H9 (cell line): ENCODE results near the gene MID1. TPM values are rescaled to one million over a fixed set of nuclear protein-coding genes. Genes with fewer than 3 reads are reported as not detected.

ENCODE experiments used
- DNase-seq: peaks from one replicate; pipeline ENCODE4 v3.0.0-alpha.2; 2017
- H2AFZ ChIP-seq: one replicate; pipeline ENCODE4 v1.6.1; 2013; ENCODE audit warnings: mild to moderate bottlenecking, low read length, control low read depth, moderate library complexity
- H2AK5ac ChIP-seq: 2 replicates; pipeline ENCODE4 v1.6.1; 2013; ENCODE audit warnings: low read length, control low read depth, mixed read lengths; ENCODE audit not compliant: insufficient read length
- H2BK120ac ChIP-seq: one replicate; pipeline ENCODE4 v1.6.1; 2013; ENCODE audit warnings: low read depth, mild to moderate bottlenecking, low read length, control low read depth, inconsistent platforms; ENCODE audit not compliant: poor library complexity, severe bottlenecking
- H2BK12ac ChIP-seq: 2 replicates; pipeline ENCODE4 v1.6.1; 2013; ENCODE audit warnings: low read length, control low read depth, mixed read lengths, low read depth; ENCODE audit not compliant: insufficient read length
- H2BK15ac ChIP-seq: 2 replicates; pipeline ENCODE4 v1.6.1; 2013; ENCODE audit warnings: low read depth, low read length, control low read depth
- H2BK20ac ChIP-seq: one replicate; pipeline ENCODE4 v1.6.1; 2013; ENCODE audit warnings: low read depth, mild to moderate bottlenecking, low read length, control low read depth, inconsistent platforms; ENCODE audit not compliant: poor library complexity, severe bottlenecking
- H2BK5ac ChIP-seq: 2 replicates; pipeline ENCODE4 v1.6.1; 2013; ENCODE audit warnings: low read length, control low read depth, mixed read lengths; ENCODE audit not compliant: insufficient read length
- H3K14ac ChIP-seq: 2 replicates; pipeline ENCODE4 v1.6.1; 2013; ENCODE audit warnings: low read length, control low read depth; ENCODE audit not compliant: insufficient read depth
- H3K18ac ChIP-seq: 2 replicates; pipeline ENCODE4 v1.6.1; 2013; ENCODE audit warnings: low read depth, mild to moderate bottlenecking, mixed read lengths, low read length, control low read depth; ENCODE audit not compliant: insufficient read length
- H3K23ac ChIP-seq: 2 replicates; pipeline ENCODE4 v1.6.1; 2013; ENCODE audit warnings: low read length, control low read depth, mixed read lengths, low read depth; ENCODE audit not compliant: insufficient read length
- H3K23me2 ChIP-seq: 2 replicates; pipeline ENCODE4 v1.6.1; 2013; ENCODE audit warnings: low read depth, mild to moderate bottlenecking, mixed read lengths, low read length, control low read depth; ENCODE audit not compliant: insufficient read length, poor library complexity, severe bottlenecking
- H3K27ac ChIP-seq: 2 replicates; pipeline ENCODE4 v1.5.1; 2013; ENCODE audit warnings: low read length, control low read depth, mixed read lengths, low read depth; ENCODE audit not compliant: insufficient read length
- H3K27me3 ChIP-seq: 2 replicates; pipeline ENCODE4 v1.6.1; 2013; ENCODE audit warnings: low read length, control low read depth, inconsistent platforms; ENCODE audit not compliant: insufficient read depth
- H3K4ac ChIP-seq: 2 replicates; pipeline ENCODE4 v1.6.1; 2013; ENCODE audit warnings: low read depth, mild to moderate bottlenecking, control low read depth, inconsistent platforms, low read length, moderate library complexity
- H3K4me1 ChIP-seq: 2 replicates; pipeline ENCODE4 v1.6.1; 2013; ENCODE audit warnings: low read length, control low read depth, inconsistent platforms; ENCODE audit not compliant: insufficient read depth
- H3K4me2 ChIP-seq: 2 replicates; pipeline ENCODE4 v1.6.1; 2013; ENCODE audit warnings: low read length, control low read depth, mixed read lengths; ENCODE audit not compliant: insufficient read length, insufficient read depth
- H3K56ac ChIP-seq: 2 replicates; pipeline ENCODE4 v1.6.1; 2013; ENCODE audit warnings: low read depth, mild to moderate bottlenecking, mixed read lengths, low read length, control low read depth; ENCODE audit not compliant: insufficient read length
- H3K79me1 ChIP-seq: 2 replicates; pipeline ENCODE4 v1.6.1; 2013; ENCODE audit warnings: low read depth, mild to moderate bottlenecking, moderate library complexity, low read length, control low read depth, inconsistent platforms; ENCODE audit not compliant: insufficient read depth, poor library complexity, severe bottlenecking
- H3K79me2 ChIP-seq: 2 replicates; pipeline ENCODE4 v1.6.1; 2013; ENCODE audit warnings: low read length, control low read depth, inconsistent platforms; ENCODE audit not compliant: insufficient read depth
- H3K9ac ChIP-seq: 2 replicates; pipeline ENCODE4 v1.6.1; 2013; ENCODE audit warnings: low read length, control low read depth, mixed read lengths; ENCODE audit not compliant: insufficient read length; ENCODE audit errors: extremely low read depth
- H3K9me3 ChIP-seq: one replicate; pipeline ENCODE4 v1.6.1; 2013; ENCODE audit warnings: low read depth, low read length, inconsistent platforms; ENCODE audit not compliant: control insufficient read depth
- H3T11ph ChIP-seq: one replicate; pipeline ENCODE4 v1.6.1; 2013; ENCODE audit warnings: mild to moderate bottlenecking, low read length, control low read depth, inconsistent platforms
- H4K20me1 ChIP-seq: one replicate; pipeline ENCODE4 v1.6.1; 2013; ENCODE audit not compliant: control insufficient read depth, insufficient read length, insufficient read depth
- H4K5ac ChIP-seq: 2 replicates; pipeline ENCODE4 v1.6.1; 2013; ENCODE audit warnings: low read depth, mild to moderate bottlenecking, mixed read lengths, low read length, control low read depth; ENCODE audit not compliant: insufficient read length
- H4K8ac ChIP-seq: replicated peaks from 2 replicates; pipeline ENCODE4 v1.6.1; 2013; ENCODE audit warnings: low read length, control low read depth, mixed read lengths, low read depth; ENCODE audit not compliant: insufficient read length
- H4K91ac ChIP-seq: 2 replicates; pipeline ENCODE4 v1.6.1; 2013; ENCODE audit warnings: low read depth, mild to moderate bottlenecking, moderate library complexity, mixed read lengths, low read length, control low read depth; ENCODE audit not compliant: insufficient read length
- H3K27ac Mint-ChIP-seq, 3 experiments: 2 replicates in 2 of 3; 3 replicates in 1 of 3; pipeline ENCODE4 v1.8.0; 2020 to 2021; ENCODE audit warnings: mixed read lengths in 3 of 3, mild to moderate bottlenecking in 1 of 3, moderate library complexity in 1 of 3
- H3K27me3 Mint-ChIP-seq: 2 replicates; pipeline ENCODE4 v1.8.0; 2021; ENCODE audit warnings: low read depth, mild to moderate bottlenecking, moderate library complexity, mixed read lengths
- H3K36me3 Mint-ChIP-seq, 3 experiments: 2 replicates in 2 of 3; 3 replicates in 1 of 3; pipeline ENCODE4 v1.8.0; 2020 to 2021; ENCODE audit warnings: low read depth in 3 of 3, mixed read lengths in 3 of 3; ENCODE audit not compliant: insufficient read depth in 1 of 3
- H3K4me1 Mint-ChIP-seq, 2 experiments: 2 replicates each; pipeline ENCODE4 v1.8.0; 2020; ENCODE audit warnings: mixed read lengths in 2 of 2
- H3K4me3 Mint-ChIP-seq, 2 experiments: 2 replicates in 1 of 2; 3 replicates in 1 of 2; pipeline ENCODE4 v1.8.0; 2020 to 2021; ENCODE audit warnings: mild to moderate bottlenecking in 2 of 2, mixed read lengths in 2 of 2, moderate library complexity in 1 of 2
- H3K9me3 Mint-ChIP-seq, 2 experiments: 2 replicates in 1 of 2; 3 replicates in 1 of 2; pipeline ENCODE4 v1.8.0; 2020; ENCODE audit warnings: mild to moderate bottlenecking in 2 of 2, mixed read lengths in 2 of 2, moderate library complexity in 1 of 2
- CTCF ChIP-seq: fragments of 200-600 bp; sonication (generic); conservative IDR thresholded peaks from 3 replicates; pipeline ENCODE4 v1.8.0; 2021; ENCODE audit warnings: antibody characterized with exemption, mild to moderate bottlenecking
- WGBS: extraction: QIAGEN DNeasy Blood & Tissue Kit; methylation state at CpG from one replicate; pipeline ENCODE4 v1.1.7; 2013; ENCODE audit warnings: missing lambda C conversion rate, low lambda C conversion rate, mixed read lengths; ENCODE audit not compliant: insufficient read length; ENCODE audit errors: extremely low coverage; 5-methylcytosine and 5-hydroxymethylcytosine counted together
- total RNA-seq: library from RNA; stranded (reverse); gene quantifications from 2 replicates; pipeline ENCODE4 v1.2.1, GENCODE V29; 2021

Gene MID1
- total RNA-seq, 1 experiment from 2014 or later, result 32.9 TPM

GRCh38 chrX:10608099-10608498 is 12.3 kb downstream of the MID1 start:
- no peak overlapping the region for H3K27ac ChIP-seq
- TF ChIP-seq CTCF, result no peak
- H3K9ac ChIP-seq, result no peak overlapping the region

More at GRCh38 chrX:10608099-10608498, 12.3 kb downstream of the MID1 start:
- Histone ChIP-seq H3K27me3 (no peaks in the 10 kb centered on the region), H2AFZ (no peak overlapping the region), H4K8ac (no peak overlapping the region), H2BK12ac (no peak overlapping the region), H4K5ac (no peak overlapping the region), H3K79me1 (no peaks in the 10 kb centered on the region), H3K79me2 (peaks cover 38% of the 10 kb centered on the region; the same call in 1 of the 2 replicates), H3T11ph (no peak overlapping the region), H3K23me2 (no peaks in the 10 kb centered on the region), H3K4me1 (peaks cover 10% of the 10 kb centered on the region; the same call in 1 of the 2 replicates), H3K14ac (no peak overlapping the region), H2BK5ac (no peak overlapping the region), H3K56ac (no peak overlapping the region), H3K23ac (no peak overlapping the region), H3K9me3 (no peaks in the 10 kb centered on the region), H3K18ac (no peak overlapping the region), H2BK20ac (no peak overlapping the region), H2AK5ac (no peak overlapping the region), H3K4ac (no peak overlapping the region), H4K91ac (no peak overlapping the region), H2BK120ac (no peak overlapping the region), H4K20me1 (no peaks in the 10 kb centered on the region), H3K4me2 (no peak overlapping the region), H2BK15ac (no peak overlapping the region)
- Mint-ChIP-seq H3K27me3 (no peaks in the 10 kb centered on the region), H3K4me1 (peaks cover 51 to 65% of the 10 kb centered on the region in 2 experiments), H3K9me3 (peaks cover 16 to 24% of the 10 kb centered on the region in 2 experiments), H3K4me3 (no peak overlapping the region; a peak in 1 of 5 replicates), H3K27ac (no peak overlapping the region), H3K36me3 (peaks cover 0 to 8% (median 6%) of the 10 kb centered on the region in 3 experiments; a peak in 5 of 7 replicates)
- DNase-seq, result no peak
- no CpG with 5 or more reads among the region's 3 CpGs for WGBS
